Measurements from ENCODE around the gene STX5.

GRCh38 chr11:62770778-62771143 lies 61.1 kb downstream of the STX5 start:
- no peak for TF ChIP-seq CTCF (IDR thresholded peaks at IDR 0.05)
- TF ChIP-seq POLR2AphosphoS5 (IDR thresholded peaks at IDR 0.05) = no peak
- no peak for TF ChIP-seq POLR2A (IDR thresholded peaks at IDR 0.05; ENCODE audit: low read depth)
- TF ChIP-seq EP300 (IDR thresholded peaks at IDR 0.05) = no peak
